OCI-LY7 (cell line): Measurements from ENCODE around the gene CACNA2D4. TPM values are rescaled to one million over a fixed set of nuclear protein-coding genes. Genes with fewer than 3 reads are reported as not detected.
"Not testable (repeated sequence)": the region's sequence is repeated elsewhere in the genome, so short reads cannot be mapped to it uniquely, and the experiment has no call there.

Experiments used
- BruUV-seq: library from RNA; stranded (reverse); fragments of 400-500 nt; replicated peaks from 2 replicates; lab custom pipeline; 2021; lab: Mats Ljungman, UMichigan
- CTCF ChIA-PET: fragments of 300-600 bp; sonication (Branson Sonifier 250); formaldehyde crosslinking; loops from one replicate; lab custom pipeline; 2022; ENCODE audit warnings: antibody characterized with exemption; ENCODE audit not compliant: unreplicated experiment; lab: Charles Lee
- POLR2A ChIA-PET: fragments of 300-600 bp; sonication (Branson Sonifier 250); formaldehyde crosslinking; loops from one replicate; lab custom pipeline; 2022; ENCODE audit warnings: antibody characterized with exemption; lab: Charles Lee
- DNase-seq: peaks from one replicate; pipeline ENCODE4 v3.0.0-alpha.2; 2015; ENCODE audit warnings: low spot score
- H2AFZ ChIP-seq: fragments of 200-600 bp; sonication (generic), shearing (Covaris generic); 2 replicates; pipeline ENCODE4 v1.6.1; 2014; ENCODE audit warnings: mild to moderate bottlenecking, antibody characterized with exemption, low read length, moderate library complexity
- H3K27ac ChIP-seq: fragments of 200-600 bp; sonication (generic); 2 replicates; pipeline ENCODE4 v1.5.1; 2014; ENCODE audit warnings: mixed run types, low read depth, mild to moderate bottlenecking, moderate library complexity, low read length, inconsistent platforms; ENCODE audit not compliant: poor library complexity, severe bottlenecking
- H3K36me3 ChIP-seq: fragments of 200-600 bp; sonication (generic); 2 replicates; pipeline ENCODE4 v1.6.1; 2014; ENCODE audit warnings: mild to moderate bottlenecking, antibody characterized with exemption, low read length, moderate library complexity, mixed read lengths; ENCODE audit not compliant: insufficient read depth
- H3K4me1 ChIP-seq: fragments of 200-600 bp; sonication (generic); 2 replicates; pipeline ENCODE4 v1.5.1; 2014; ENCODE audit warnings: mild to moderate bottlenecking, low read length; ENCODE audit not compliant: insufficient read depth, poor library complexity, severe bottlenecking
- H3K4me2 ChIP-seq: fragments of 200-600 bp; sonication (generic); 2 replicates; pipeline ENCODE4 v1.6.1; 2014; ENCODE audit warnings: mild to moderate bottlenecking, low read length
- H3K4me3 ChIP-seq: fragments of 200-600 bp; sonication (generic); 2 replicates; pipeline ENCODE4 v1.5.1; 2014; ENCODE audit warnings: mild to moderate bottlenecking, low read depth, low read length; ENCODE audit not compliant: poor library complexity, severe bottlenecking
- H3K79me2 ChIP-seq: fragments of 200-600 bp; sonication (generic); 2 replicates; pipeline ENCODE4 v1.6.1; 2016; ENCODE audit warnings: low read depth, mild to moderate bottlenecking, low read length, moderate library complexity, mixed read lengths; ENCODE audit not compliant: insufficient read depth
- H3K9me2 ChIP-seq: fragments of 200-600 bp; sonication (generic); 2 replicates; pipeline ENCODE4 v1.6.1; 2016; ENCODE audit warnings: mild to moderate bottlenecking, low read length, mixed read lengths; ENCODE audit not compliant: insufficient read depth
- H3K9me3 ChIP-seq: fragments of 200-600 bp; sonication (generic); 2 replicates; pipeline ENCODE4 v1.6.1; 2014; ENCODE audit warnings: mild to moderate bottlenecking, mixed run types, low read length, mixed read lengths
- H4K20me1 ChIP-seq: fragments of 200-600 bp; sonication (generic); 2 replicates; pipeline ENCODE4 v1.6.1; 2014; ENCODE audit warnings: mild to moderate bottlenecking, antibody characterized with exemption, low read length, moderate library complexity, mixed read lengths; ENCODE audit not compliant: insufficient read depth
- CTCF ChIP-seq: fragments of 200-600 bp; sonication (generic); conservative IDR thresholded peaks from 2 replicates; pipeline ENCODE4 v1.5.1; 2014; ENCODE audit warnings: mild to moderate bottlenecking, antibody characterized with exemption, low read length, moderate library complexity, mixed read lengths
- EZH2phosphoT487 ChIP-seq: fragments of 200-600 bp; sonication (generic); IDR thresholded peaks from 2 replicates; pipeline ENCODE4 v1.6.1; 2018; ENCODE audit warnings: low read depth, borderline replicate concordance, mild to moderate bottlenecking, mixed run types, antibody characterized with exemption, low read length, moderate library complexity, mixed read lengths
- intact Hi-C: fragments of 100-400 bp; cut with micrococcal nuclease; formaldehyde crosslinking; loops from one replicate; pipeline ENCODE4 v1.10.0; 2022; ENCODE audit not compliant: unreplicated experiment
- total RNA-seq, 2 experiments: library from RNA; depleted of rRNA in 1 of 2; stranded (reverse); fragments of >200 nt in 1 of 2; shearing (Covaris generic) in 1 of 2; gene quantifications; 2 replicates each; pipeline ENCODE4 v1.2.3, GENCODE V29; 2014 to 2022

Gene CACNA2D4
- total RNA-seq, 2 experiments from 2014 or later, result 0.13 TPM; not detected in 1

DNA sequence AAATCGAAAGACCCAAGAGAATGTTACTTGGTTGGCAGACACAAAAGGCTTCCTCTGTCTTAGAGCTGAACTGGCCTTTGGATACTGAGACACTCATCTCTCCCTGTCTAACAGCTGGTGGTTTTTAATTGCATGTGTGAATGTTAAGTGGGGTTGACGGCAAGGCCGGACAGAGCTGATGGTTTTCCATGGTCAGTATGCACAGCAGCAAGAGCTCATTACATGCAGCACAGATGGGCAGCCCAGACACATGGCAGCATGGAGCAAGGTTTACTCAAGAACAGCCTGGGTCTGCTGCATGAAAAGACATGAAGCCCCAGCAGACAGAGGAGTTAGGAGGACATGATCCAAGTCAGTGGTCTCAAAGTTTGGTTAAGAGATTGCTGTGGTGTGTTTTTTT lies 27.8 kb upstream of the CACNA2D4 start:
- no peaks in the 10 kb centered on the region for H4K20me1 ChIP-seq
- no peaks in the 10 kb centered on the region for H3K79me2 ChIP-seq
- no peaks in the 10 kb centered on the region for H3K9me2 ChIP-seq
- TF ChIP-seq CTCF (no peak), EZH2phosphoT487 (no peak)
- peaks cover 41% of the 10 kb centered on the region for H3K36me3 ChIP-seq
- no TSS peak for BruUV-seq
- CTCF ChIA-PET, result no interaction called here
- H3K4me2 ChIP-seq, result no peak overlapping the region
- no peaks in the 10 kb centered on the region for H3K9me3 ChIP-seq
- H3K27ac ChIP-seq, result no peak overlapping the region
- intact Hi-C loops, result no loop called here
- H3K4me3 ChIP-seq, result no peak overlapping the region
- no peak overlapping the region for H2AFZ ChIP-seq
- POLR2A ChIA-PET, result interaction anchor here (0.6 kb wide), 2 partner anchors 11 to 248 kb away, joined by 3 read pairs; no protein-coding TSS in a partner anchor
- no peaks in the 10 kb centered on the region for H3K4me1 ChIP-seq
- DNase-seq, result no peak

GRCh38 chr12:1945502-1945901 lies 27.1 kb upstream of the CACNA2D4 start:
- H3K27ac ChIP-seq, H3K4me1 ChIP-seq, H2AFZ ChIP-seq, H4K20me1 ChIP-seq, POLR2A ChIA-PET, H3K79me2 ChIP-seq, H3K4me2 ChIP-seq, DNase-seq, H3K4me3 ChIP-seq, BruUV-seq, H3K9me2 ChIP-seq, intact Hi-C loops, CTCF ChIA-PET, H3K9me3 ChIP-seq: not testable (repeated sequence)
- peaks cover 39% of the 10 kb centered on the region for H3K36me3 ChIP-seq

GRCh38 chr12:1939801-1940607 lies 21.6 kb upstream of the CACNA2D4 start:
- H2AFZ ChIP-seq, result no peak overlapping the region
- POLR2A ChIA-PET, result interaction anchor here (0.5 to 1.0 kb wide), 5 partner anchors 10 to 496 kb away, joined by 3 to 6 read pairs (median 3); no protein-coding TSS in a partner anchor
- BruUV-seq, result no TSS peak

More at GRCh38 chr12:1939801-1940607, 21.6 kb upstream of the CACNA2D4 start:
- Histone ChIP-seq H3K9me2 (no peaks in the 10 kb centered on the region), H3K4me2 (no peak overlapping the region), H4K20me1 (no peaks in the 10 kb centered on the region; the same call in 1 of the 2 replicates), H3K9me3 (no peaks in the 10 kb centered on the region), H3K36me3 (peaks cover 3% of the 10 kb centered on the region; the same call in 1 of the 2 replicates), H3K4me3 (no peak overlapping the region), H3K79me2 (no peaks in the 10 kb centered on the region), H3K4me1 (no peaks in the 10 kb centered on the region), H3K27ac (no peak overlapping the region)
- peak; percentile 80 for DNase-seq
- CTCF ChIA-PET, result interaction anchor here (0.8 to 1.5 kb wide), 7 partner anchors 11 to 308 kb away, joined by 3 to 8 read pairs (median 3); no protein-coding TSS in a partner anchor
- intact Hi-C loops, result loop anchor here (1.0 to 5.0 kb wide), 4 partner anchors 140 to 308 kb away; no protein-coding TSS in a partner anchor
- TF ChIP-seq CTCF (peak; percentile 100), EZH2phosphoT487 (no peak)
